ENCODE results near the gene ADGRA1.

Gene ADGRA1

DNA sequence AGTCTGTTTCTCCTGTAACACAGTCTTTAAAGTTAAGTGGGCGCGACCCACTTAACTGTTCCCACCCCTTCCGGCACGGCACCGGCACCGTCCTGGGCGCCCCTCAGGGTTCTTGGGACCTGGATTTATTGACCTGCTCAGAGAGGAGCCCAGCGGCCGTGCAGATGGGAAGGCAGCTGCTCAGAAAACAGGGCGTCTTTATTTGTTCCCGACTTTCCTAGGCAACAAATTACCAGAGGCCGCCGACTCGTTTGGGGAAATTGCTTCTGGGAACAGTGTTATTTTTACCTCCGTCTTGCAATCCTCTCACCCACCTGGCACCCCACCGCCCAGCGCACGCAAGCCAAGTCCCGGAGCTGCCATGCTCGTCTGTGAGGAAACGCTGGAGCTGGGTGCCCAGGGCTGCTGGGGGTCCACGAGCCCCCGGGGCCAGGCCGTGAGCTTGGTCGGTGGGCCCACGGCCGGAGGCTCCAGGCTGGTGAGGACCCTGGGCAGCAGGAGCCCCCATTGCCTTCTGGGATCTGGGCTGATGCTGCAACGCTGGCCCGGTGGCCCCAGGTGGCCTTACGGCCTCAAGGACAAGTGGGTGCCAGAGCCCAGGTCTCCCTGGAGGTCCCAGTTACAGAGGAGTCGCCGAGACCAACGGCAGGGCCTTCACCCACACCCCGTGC, 14.9 kb upstream of the ADGRA1 start:
- no peaks in the 10 kb centered on the region for H3K4me1 Mint-ChIP-seq
- H3K9me3 Mint-ChIP-seq = no peaks in the 10 kb centered on the region
- H3K27ac Mint-ChIP-seq = no peak overlapping the region
- no peaks in the 10 kb centered on the region for H3K36me3 Mint-ChIP-seq (ENCODE audit: low read depth)
- no peak overlapping the region for H3K4me3 Mint-ChIP-seq
- TF ChIP-seq CTCF (IDR thresholded peaks at IDR 0.05; ENCODE audit: unreplicated experiment in 3 of 3) = no peak
- H3K27me3 Mint-ChIP-seq (ENCODE audit: low read depth) = no peaks in the 10 kb centered on the region

DNA sequence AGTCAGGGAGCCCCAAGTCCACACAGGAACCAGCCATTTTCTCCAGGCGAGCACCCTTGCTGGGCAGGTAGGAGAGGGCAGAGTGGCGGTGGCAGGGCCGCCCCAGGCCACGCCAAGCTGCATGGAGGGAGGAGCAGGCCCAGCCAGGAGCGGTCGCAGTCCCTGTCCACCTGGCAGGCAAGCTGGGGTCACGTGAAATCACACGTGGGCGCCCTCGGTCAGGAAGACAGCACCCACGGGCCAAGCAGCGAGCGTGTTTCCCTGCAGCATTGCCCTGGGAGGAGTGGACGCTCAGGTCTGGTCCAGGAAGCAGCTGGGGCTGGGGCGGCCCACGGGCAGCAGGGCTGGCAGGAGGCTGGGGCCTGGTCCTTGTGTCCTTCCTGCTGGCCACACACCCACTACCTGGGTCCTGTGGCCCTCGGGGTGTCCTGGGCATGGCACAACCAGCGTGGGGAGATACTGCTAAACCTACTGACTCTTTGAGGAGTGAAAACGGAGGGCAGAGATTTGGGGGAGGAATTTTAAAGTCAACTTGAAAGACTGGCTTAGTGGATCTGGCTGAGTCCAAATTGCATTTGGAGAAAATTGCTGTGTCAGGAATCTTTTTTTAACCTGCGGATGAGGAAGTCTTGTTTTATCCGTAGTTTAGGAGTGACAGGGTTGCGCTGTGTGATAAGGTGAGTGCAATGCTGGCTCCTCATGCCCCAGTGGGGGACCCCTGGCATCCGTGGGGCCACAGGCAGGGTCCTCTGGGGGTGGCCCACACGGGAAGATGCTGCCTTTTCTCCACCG, 12.2 kb upstream of the ADGRA1 start:
- Mint-ChIP-seq H3K27me3 (ENCODE audit: low read depth) (no peaks in the 10 kb centered on the region), H3K9me3 (no peaks in the 10 kb centered on the region), H3K4me1 (no peaks in the 10 kb centered on the region), H3K36me3 (ENCODE audit: low read depth) (no peaks in the 10 kb centered on the region), H3K4me3 (no peak overlapping the region), H3K27ac (no peak overlapping the region)
- no peak for TF ChIP-seq CTCF (IDR thresholded peaks at IDR 0.05; ENCODE audit: unreplicated experiment in 3 of 3)

DNA sequence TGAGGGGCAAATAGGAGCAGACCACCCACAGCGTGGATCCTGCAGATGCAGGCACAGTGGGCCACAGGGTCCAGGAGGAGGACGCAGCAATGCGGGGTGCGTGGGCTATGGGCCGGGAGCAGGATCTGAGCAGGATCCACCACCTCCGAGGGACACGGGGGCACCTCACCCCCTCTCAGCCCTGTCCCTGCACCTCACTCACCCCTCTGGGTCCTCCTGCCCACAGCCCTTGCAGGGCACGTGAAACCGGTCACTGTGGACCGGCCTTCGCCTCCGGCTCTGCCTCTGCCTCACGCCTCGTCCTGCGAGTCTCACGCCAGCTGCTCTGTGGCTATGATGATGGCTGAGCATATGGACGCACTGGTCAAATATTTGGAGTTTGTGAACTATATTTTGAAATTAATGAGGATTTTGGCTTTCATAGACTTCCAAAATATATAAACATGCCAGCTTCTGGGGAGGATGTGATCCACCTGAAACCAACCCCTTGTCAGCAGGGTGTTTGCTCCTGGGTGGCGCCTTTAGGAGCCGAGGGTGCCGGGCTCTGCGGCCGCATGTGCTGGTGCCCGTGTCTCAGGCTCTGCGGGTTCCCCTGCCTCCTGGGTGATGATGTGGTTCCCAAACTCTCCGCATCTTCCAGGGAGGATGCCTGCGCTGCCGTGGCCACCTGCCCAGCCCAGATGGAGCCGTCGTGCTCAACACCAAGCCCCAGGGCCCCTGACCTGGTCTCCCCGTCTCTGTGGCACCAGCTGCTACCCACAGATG, 11.3 kb upstream of the ADGRA1 start:
- no peak for TF ChIP-seq CTCF (IDR thresholded peaks at IDR 0.05; ENCODE audit: unreplicated experiment in 3 of 3)
- no peaks in the 10 kb centered on the region for H3K4me1 Mint-ChIP-seq

GRCh38 chr10:133079836-133080682, 7.7 kb upstream of the ADGRA1 start:
- H3K4me1 Mint-ChIP-seq = no peaks in the 10 kb centered on the region
- no peak for TF ChIP-seq CTCF (IDR thresholded peaks at IDR 0.05; ENCODE audit: unreplicated experiment in 3 of 3)
- no peak overlapping the region for H3K27ac Mint-ChIP-seq
- no peaks in the 10 kb centered on the region for H3K36me3 Mint-ChIP-seq (ENCODE audit: low read depth)
- no peaks in the 10 kb centered on the region for H3K9me3 Mint-ChIP-seq
- H3K4me3 Mint-ChIP-seq = no peak overlapping the region
- peaks cover 23% of the 10 kb centered on the region for H3K27me3 Mint-ChIP-seq (ENCODE audit: low read depth)

More for the DNA sequence above, 11.3 kb upstream of the ADGRA1 start:
- Mint-ChIP-seq H3K36me3 (ENCODE audit: low read depth) (no peaks in the 10 kb centered on the region), H3K4me3 (no peak overlapping the region), H3K27me3 (ENCODE audit: low read depth) (no peaks in the 10 kb centered on the region), H3K9me3 (no peaks in the 10 kb centered on the region), H3K27ac (no peak overlapping the region)

DNA sequence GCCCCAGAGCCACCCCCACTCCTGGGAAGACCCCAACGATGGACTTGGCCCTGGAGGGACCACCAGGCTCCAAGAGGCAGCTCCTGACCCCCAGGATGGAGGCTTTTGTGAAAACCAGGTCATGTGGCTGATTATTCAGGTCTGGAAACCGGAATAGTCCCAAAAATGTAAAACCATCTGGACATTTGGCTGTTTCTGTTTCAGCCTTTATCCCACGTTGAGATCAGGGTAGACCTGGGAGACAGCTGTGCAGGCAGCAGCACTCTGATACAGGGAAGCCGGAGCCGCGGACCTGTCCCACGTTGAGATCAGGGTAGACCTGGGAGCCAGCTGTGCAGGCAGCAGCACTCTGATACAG, 7.1 kb upstream of the ADGRA1 start:
- H3K36me3 Mint-ChIP-seq (ENCODE audit: low read depth) = no peaks in the 10 kb centered on the region
- H3K27me3 Mint-ChIP-seq (ENCODE audit: low read depth) = peaks cover 25% of the 10 kb centered on the region
- no peaks in the 10 kb centered on the region for H3K9me3 Mint-ChIP-seq
- no peak overlapping the region for H3K4me3 Mint-ChIP-seq
- H3K27ac Mint-ChIP-seq = no peak overlapping the region
- no peak for TF ChIP-seq CTCF (IDR thresholded peaks at IDR 0.05; ENCODE audit: unreplicated experiment in 3 of 3)
- H3K4me1 Mint-ChIP-seq = no peaks in the 10 kb centered on the region
